Measurements from ENCODE around the gene ADGRL2.

ADGRL2 gene

GRCh38 chr1:81800695-81801650 lies at the start of gene ADGRL2:
Gene ADGRL2 (plus strand): TSS chr1:81800934. CDS start chr1:81836985, 36,051 bp downstream.
- no peak for DNase-seq

- DNase-seq, result no peak
Observed at GRCh38 chr1:81752840-81753239, 47.9 kb upstream of the ADGRL2 start.

DNA sequence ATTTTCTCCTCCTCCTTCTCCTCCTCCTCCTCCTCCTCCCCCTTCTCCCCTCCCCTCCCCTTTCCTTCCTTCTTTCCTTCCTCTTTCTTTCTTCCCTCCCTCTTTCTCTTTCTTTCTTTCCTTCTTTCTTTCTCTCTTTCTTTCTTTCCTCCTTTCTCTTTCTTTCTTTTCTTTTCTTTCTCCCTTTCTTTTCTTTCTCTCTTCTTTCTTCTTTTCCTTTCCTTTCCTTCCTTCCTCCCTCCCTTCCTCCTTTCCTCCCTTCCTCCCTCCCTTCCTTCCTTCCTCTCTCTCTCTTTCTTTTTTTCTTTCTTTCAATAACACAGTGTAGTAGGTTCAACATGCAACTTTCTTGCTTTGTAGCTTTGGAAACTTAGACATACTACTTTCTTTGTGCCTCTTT lies 46.3 kb upstream of the ADGRL2 start:
- DNase-seq, result no peak

GRCh38 chr1:81756872-81757271 lies 43.9 kb upstream of the ADGRL2 start:
- DNase-seq, result no peak

- DNase-seq, result no peak
Observed at GRCh38 chr1:81757398-81758020, 43.2 kb upstream of the ADGRL2 start.

DNA sequence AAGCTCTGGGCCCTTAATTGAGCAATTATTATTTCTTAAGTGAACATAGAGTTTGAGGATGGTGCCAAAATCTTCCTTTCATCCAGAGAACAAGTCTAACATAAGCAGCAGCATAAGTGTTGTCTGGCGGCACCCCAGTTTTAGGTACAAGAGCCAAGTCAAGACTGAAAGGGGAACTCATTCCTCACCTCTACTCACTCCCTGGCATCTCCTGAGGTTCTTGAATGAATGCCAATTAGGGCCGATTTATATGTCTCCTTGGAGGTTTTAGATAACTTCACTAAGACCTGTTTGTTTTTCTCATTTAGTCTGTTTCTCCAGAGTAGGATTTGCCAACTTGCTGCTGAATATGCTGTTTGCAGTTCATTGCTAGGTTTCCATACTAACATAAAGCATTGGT lies 42.6 kb upstream of the ADGRL2 start:
- DNase-seq, result no peak

DNA sequence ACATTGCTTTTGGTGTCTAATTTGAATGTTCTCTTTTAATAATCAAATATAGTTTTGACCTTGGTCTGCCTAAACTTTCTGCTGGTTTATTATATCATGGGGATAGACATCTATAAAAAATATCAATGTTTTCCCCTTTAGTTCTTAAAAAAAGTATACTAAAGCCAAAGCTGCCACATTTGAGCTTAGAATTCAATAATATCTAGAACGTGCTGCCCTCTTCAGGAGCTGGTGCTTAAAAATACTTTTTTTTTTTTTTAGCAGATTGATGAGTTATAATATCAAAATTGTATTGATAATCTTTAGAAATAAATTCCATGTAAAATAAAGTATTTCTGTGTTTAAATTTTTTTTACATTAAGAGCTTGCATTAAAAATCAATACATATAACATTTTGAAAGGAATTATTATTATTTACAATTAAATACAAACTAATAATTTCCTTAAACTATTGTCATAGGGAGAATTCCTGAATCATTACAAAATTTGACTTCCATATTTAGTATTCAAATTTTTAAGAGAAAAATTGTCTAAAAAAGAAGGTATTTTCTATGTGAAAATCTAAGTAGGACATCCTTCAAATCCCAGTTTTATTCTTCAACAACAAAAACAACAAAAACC lies 40.1 kb upstream of the ADGRL2 start:
- DNase-seq, result no peak

DNA sequence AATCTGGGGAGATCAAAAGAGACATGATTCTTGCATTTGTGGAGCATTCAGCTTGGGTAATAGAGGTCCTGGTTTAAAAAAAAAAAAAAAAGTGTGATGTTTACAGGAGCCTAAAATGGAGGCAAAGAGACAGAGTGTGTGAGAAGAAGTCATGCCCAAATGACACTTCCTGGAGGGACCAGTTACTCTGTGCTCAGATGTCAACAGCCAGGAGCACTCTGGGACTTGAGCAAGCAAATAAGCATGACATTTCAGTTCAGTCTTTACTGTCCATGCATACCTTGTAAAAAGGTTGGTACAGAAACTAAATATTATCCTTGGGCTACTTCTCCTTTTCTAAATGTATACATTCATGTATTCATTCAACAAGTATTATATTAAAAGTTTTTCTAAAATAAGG lies 25.2 kb upstream of the ADGRL2 start:
- no peak for DNase-seq

- DNase-seq, result no peak
Observed at GRCh38 chr1:81780705-81781454, 19.9 kb upstream of the ADGRL2 start.

GRCh38 chr1:81781749-81782148 lies 19.0 kb upstream of the ADGRL2 start:
- no peak for DNase-seq

DNA sequence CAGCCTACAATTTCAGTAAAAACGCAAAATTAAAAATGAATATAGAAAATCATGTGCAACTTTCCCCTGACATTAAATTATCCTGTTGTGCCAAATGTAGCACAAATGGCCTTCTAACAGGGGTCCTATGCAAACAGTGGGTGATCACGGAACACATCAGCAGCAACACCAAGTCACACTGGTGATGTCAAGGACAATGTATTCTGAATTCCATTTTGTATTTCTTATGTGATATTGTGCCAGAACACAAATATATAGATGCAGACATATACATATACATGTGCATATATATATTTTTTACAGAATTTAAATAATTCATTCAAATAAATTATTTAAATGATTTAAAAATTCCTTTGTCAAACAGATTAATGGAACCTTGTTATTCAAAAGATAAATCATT lies 8.6 kb upstream of the ADGRL2 start:
- no peak for DNase-seq

DNA sequence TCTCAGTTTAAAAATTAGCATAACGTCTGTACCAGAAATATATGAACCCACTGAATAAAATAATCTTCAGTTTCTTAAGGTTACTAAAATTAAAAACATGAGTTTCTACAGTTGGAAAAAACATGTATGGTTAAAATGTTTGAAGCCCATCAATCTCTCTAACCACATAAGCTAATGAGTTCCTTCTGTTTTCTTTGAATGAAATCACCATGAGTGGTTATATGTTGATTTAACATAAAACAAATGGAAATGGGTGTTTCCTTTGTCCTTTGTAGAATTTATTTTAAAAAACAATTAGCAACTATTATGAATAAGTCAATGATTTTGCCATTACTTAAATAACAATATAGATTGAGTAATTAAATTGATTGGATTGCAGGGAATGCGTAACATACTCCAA lies 3.0 kb upstream of the ADGRL2 start:
- no peak for DNase-seq

- DNase-seq, result no peak
Observed at GRCh38 chr1:81799939-81800694, 617 bp upstream of the ADGRL2 start.

GRCh38 chr1:81801651-81802456 lies 1.1 kb downstream of the ADGRL2 start:
- DNase-seq, result no peak

GRCh38 chr1:81802457-81802706 lies 1.6 kb downstream of the ADGRL2 start:
- no peak for DNase-seq

DNA sequence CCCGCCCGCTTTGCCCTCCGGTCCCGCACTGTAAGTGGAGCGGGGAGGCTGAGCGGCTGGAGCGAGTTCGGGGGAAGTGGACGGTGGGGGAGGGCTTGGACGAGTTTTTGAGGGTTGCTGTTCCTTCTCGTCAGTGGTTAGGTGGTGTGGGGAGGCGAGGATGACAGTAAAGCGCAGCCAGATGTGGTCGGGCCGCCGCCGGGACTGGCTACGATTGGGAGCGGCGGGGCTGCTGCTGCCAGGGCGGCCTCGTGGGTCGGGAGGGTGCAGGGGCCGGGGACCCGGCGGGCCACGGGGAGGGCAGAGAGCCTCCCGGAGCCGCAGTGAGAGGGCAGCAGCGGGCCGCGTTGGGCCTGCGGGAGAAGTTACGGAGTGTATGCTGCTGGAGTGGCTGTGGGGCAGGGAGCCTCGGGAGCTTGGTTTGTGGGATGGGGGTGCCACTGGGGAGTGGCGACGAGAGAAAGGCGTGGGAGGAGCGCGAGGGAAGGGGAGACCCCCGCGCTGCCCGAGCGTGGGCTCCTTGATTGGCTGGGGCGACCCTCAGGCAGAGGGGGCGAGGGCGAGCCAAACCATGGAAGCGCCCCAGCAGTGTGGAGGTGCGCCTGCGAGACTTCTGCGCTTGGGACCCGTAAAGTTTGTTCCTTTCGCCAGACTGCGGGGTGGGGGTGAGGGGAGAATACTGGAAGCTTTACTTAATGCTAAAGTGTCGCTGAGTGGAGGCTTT lies 2.1 kb downstream of the ADGRL2 start:
- no peak for DNase-seq

DNA sequence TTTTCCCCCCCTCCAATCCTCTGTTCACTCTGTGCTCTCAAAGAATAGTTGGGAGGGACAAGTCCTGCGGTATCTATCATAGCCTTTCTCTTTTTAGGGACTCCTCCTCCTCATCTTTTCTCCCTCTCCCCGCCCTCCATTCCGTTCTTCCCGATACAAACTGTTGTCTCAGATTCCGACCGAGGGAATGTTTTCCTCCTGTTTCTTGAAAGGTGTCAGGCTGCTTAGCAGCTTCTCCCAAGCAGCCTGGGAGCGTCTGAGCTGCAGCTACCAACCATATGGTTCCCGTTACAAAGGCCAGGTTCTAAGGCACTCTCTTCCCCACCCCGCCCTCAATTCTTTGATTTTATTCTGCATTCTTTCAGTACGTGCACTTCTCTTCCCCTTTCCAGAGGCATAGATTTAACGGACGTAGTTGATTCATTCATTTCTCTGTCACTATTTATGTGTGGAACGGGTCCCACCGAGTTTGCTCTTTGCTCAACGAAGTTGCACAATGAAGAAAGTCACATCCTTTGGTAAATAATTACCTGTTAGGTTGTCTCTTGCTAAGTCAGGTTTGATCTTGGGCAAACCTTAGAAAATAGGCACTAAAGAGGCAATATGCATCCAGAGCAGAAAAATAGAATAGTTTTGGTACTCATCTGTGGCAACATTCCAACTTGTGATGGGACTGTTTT lies 2.8 kb downstream of the ADGRL2 start:
- no peak for DNase-seq

DNA sequence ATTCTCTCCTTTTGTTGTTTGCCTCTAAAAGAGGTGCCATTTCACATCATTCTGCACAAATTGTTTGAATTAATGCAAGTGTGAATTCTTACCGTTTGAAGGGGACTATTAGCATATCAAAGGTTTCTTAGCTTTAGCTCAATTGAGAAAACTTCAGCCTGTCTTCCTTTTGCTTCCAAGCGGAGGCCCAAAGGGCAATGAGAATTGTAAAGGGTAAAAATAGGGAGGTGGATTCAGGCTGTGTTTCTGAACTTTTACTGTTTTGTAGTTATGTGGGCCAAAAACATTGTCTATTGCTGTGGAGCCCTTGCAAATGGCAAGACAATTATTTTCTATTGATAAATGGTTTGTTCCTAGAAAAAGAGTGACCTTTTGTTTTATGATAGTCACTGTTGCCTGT lies 3.6 kb downstream of the ADGRL2 start:
- DNase-seq, result no peak

DNA sequence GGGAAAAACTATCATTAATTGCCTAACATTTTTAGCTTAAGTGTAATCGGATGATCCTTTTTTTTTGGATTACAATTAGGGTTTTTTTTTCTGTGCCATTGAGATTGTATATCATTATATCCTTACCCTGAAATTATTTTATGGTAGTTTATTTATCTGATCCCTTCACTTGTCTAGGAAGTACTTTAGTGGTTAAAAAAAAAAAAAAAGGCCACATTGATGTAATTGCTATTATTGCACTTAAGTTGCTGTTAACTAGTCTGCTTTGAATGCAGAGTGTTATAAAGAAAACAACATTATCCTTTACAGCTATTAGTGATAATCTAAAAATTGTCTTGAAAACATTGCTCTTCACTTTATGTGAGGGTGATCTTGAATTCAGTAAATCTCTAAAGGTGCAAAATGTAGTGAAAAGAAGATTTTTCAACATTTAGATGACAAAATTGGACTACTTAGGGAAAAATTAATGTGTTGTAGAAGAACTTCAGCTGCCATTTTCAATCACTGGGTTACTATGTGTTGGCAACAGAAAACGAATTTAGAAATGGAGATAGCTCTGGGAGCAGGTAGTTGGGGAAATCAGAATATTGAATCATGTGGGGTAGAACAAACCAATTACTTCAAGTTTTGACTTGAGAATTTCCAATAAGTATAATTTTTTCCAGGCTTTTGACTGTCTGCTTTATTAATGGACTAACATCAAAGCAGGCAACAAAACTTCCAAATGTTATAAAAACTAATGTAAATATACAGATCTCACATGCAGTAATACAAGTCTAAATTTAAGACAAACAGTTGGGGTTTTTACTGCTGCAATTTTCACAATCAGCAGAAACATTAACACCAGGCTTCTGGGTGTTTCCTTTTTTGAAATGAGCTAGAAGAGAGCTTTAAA lies 5.0 kb downstream of the ADGRL2 start:
- no peak for DNase-seq

GRCh38 chr1:81806432-81806770 lies 5.7 kb downstream of the ADGRL2 start:
- no peak for DNase-seq

Measured in activated CD4-positive, alpha-beta T cell treated with anti-CD3 and anti-CD28 coated beads, Interleukin-2, amount 50 U/mL, for 4 hours (primary cell).